IPS DF 4.7 (cell line): Measurements from ENCODE around the gene DAO.

ENCODE experiments used
- DNase-seq: peaks from one replicate; pipeline ENCODE4 v3.0.0-alpha.2; 2013; ENCODE audit warnings: low spot score; ENCODE audit errors: extremely low read depth

The DAO gene

DNA sequence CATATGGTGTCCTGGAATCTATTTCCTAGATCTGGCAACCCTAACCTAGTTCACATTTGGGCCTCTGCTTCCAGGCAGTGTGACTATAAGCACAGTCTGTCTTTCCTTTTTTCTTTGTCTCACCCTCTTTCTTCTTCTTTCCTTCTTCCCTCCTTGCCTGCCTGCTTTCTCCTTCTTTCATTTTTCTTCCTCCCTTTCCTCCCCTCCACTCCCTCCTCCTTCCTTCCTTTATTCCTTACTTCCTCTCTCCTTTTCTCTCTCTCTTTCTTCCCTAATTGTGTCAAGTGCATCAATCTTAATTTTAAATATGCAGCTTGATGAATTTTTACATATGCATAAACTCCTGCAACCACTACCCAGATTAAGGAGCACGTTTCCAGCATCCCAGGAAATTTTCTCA lies 4.6 kb upstream of the DAO start:
- no peak for DNase-seq

DNA sequence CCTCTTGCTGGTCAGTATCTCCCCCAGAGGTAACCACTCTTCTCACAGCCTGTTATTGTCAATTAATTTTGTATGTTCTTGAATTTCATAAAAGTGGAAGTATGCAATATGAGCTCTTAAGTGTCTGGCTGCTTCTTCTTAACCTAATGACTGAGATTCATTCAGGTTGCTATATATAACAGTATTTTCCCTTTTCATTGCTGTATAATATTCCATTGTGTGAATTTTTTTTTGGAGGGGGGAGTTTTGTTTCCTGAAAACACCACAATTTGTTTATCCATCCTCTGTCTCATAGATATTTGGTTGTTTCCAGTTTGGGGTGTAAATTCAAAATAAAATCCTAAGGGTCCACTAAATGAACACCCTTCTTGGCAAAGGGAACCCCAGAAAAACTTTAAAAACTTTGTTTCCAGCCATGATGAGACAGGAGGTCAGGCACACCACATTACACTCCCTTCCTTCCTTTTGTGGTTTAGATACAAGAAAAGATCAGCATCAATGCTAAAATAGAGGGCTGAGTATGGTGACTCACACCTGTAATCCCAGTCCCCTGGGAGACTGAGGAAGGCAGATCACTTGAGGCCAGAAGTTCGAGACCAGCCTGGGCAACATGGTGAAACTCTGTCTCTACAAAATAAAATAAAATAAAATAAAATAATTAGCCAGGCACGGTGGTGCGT lies 4.1 kb upstream of the DAO start:
- no peak for DNase-seq

DNA sequence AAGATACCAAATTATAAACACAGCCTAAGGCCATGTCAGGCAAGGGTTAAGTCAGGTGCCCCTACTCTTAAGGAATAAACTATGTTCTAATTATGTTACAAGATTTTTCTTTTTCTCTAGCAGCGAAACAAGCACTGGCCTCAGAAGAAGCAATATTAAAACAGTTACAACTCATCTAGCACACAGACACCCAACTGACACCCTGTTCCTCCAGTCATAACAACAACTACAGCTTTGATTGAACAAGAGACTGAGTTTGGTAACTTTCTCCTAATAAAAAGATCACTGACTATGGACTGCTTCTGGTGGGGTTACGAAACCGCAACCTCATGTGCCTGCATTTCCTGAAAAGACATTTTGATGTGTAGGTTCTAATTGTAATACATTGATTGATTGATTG lies 3.3 kb upstream of the DAO start:
- DNase-seq, result no peak

DNA sequence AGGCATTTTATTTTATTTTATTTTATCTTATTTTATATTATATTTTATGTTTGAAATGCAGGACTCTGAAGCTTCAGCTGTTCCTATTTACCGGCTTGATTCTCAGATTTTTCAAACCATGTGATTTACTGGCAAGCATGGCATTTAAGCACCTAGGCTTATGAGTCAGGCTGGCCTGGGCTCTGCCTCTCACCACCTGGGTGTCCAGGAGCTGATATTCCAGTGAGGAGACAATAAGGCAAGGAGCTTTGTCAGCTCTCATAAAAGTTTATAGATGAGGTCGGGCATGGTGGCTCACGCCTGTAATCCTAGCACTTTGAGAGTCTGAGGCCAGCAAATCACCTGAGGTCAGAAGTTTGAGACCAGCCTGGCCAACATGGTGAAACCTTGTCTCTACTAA lies 2.1 kb downstream of the DAO start:
- DNase-seq, result no peak

DNA sequence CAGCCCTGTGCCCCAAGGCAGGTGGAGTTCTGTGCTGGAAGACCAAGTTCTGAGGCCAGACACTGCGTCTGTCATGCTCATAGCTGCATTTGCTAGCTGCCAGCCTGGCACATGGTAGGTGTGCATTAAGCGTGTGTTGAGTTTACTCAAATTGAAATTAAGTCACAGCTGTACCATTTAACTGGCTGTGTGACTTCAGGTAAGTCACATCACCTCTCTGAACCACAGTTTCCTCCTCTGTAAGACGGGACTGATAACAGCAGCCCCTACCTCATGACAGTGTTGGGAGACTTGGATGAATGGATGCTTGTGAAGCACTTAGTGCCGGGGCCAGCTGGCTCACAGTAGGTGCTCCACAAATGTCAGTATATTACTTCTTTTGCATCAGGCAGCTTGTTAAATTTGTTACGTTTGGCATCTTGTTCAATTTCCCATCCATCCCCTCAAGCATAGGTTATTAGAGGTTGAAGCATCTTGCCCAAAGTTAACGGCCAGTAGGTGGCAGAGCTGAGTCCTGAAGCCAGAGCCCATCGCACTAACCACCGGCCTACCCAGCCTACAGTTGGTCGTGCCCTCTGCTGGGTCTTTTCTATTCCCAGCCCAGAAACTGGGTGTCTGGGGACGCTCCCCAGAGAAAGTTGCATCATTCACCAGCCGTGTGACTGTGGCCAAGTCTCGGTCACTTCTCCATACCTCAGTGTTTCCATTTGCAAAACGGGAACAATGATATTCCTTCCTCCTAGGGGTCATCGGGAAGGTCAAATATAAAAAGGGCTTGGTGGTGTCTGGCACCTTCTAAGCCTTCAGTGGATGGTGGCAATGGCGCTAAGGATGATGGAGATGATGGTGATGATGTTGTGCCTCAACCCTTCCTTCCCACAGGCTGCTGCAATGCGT lies 4.5 kb downstream of the DAO start:
- peak; percentile 66 for DNase-seq

DNA sequence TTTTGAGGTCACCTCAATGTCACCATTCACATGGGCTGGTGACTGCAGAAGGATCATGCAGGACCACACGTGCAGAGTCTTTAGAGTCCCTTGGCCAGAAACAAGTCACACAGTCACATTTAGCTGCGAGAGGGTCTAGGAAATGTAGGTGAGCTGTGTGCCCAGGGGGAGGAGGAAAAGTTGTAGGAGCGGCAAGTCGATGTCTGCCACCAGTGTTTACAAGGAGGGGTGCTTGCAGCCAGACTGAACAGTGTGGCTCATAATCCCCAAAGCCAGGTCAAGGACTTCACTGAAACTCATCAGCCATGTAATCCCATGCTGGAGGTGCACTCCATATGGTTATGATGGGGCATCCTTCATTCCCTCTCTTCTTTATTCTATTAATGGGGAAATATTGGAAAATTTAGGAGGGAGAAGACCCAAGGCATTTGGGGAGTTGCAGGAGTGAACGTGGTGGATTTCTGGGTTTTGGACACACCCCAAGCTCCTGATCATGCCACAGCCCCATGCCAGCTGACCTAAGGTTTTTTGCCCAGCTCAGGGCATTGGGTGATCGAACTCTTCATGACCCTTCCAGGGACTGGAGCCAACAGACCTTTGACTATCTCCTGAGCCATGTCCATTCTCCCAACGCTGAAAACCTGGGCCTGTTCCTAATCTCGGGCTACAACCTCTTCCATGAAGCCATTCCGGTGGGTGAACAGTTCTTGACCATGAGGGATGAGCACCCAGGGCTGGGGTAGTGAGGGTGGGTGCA lies 7.2 kb downstream of the DAO start:
- no peak for DNase-seq

DNA sequence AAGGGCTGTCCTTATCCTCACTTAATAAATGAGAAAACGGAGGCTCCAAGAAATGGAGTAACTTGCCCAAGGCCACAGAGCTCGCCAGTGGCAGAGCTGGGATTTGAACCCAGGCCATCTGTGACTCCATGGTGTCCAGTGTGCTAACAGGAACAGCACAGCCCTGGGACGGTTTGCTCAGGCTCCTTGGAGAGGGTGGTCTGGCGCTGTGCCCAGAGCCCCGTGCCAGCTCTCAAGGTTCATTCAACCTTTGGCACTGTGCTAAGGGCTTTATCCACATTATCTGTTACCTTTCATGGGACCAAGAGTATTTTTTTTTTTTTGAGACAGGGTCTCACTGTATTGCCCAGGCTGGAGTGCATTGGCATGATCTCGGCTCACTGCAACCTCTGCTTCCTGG lies 8.1 kb downstream of the DAO start:
- no peak for DNase-seq

DNA sequence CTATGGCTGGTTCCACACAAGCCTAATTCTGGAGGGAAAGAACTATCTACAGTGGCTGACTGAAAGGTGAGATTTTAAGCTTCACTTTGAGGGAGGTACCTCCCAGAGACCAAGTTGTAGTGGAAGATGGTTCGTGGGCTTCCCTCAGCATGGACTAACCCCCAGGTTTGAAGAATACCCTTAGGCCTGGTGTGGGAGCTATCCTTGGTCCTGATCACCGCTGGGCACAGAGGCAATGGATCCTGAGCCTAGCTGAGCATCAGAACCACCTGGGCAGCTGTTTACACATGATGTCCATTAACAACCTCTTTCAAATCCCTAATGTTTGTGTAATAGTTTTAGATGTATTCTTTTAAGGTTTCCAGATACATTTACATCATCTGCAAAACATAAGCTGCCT lies 10.3 kb downstream of the DAO start:
- DNase-seq, result no peak

DNA sequence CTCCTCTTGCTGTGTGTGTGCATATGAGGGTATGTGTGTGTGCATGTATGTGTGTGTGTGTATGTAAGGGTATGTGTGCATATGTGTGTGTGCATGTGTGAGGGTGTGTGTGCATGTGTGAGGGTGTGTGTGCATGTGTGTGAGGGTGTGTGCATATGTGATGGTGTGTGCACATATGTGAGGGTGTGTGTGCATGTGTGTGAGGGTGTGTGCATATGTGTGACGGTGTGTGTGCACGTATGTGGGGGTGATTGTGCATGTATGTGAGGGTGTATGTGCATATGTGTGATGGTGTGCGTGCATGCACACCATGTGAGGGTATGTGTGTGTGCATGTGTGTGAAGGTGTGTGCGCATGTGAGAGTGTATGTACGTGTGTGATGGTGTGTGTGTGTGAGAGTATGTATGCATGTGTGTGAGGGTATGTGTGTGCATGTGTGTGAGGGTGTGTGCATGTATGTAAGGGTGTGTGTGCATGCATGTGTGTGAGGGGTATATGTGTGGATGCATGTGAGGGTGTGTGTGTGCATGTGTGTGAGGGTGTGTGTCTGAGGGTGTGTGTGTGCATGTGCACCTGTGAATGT lies 15.4 kb downstream of the DAO start:
- DNase-seq, result no peak

DNA sequence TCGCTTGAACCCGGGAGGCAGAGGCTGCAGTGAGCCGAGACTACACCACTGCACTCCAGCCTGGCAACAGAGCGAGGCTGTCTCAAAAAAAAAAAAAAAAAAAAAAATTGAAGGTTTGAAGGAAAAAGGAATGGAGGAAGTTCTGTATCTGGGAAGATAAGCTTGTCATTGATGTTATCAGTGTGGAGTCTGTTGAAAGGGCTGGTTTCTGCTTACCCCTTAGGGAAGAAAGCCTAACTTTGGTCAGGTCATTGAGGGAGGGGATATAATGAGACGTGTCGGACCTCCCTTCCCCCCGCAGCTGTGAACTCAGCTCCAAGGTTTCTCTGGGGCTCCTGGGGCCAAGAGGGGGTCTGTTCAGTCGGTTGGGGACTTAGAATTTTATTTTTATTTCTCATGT lies 16.4 kb downstream of the DAO start:
- no peak for DNase-seq

DNA sequence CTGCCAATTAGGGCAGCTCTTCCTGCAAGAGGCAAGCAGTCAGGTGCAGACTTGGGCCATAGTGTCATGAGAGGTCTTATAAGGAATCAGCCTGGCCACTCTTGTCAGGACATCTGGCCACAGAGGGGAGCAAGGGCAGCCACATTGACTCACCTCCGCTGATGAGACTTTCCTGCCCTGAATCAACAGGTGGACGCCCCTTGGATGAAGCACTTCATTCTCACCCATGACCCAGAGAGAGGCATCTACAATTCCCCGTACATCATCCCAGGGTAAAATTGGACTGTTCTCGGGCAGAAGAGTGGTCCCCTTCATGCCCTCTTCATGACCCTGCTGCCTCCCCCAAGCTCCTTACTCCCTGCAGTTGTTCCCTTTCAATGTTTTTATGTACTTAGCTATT lies 16.9 kb downstream of the DAO start:
- no peak for DNase-seq

DNA sequence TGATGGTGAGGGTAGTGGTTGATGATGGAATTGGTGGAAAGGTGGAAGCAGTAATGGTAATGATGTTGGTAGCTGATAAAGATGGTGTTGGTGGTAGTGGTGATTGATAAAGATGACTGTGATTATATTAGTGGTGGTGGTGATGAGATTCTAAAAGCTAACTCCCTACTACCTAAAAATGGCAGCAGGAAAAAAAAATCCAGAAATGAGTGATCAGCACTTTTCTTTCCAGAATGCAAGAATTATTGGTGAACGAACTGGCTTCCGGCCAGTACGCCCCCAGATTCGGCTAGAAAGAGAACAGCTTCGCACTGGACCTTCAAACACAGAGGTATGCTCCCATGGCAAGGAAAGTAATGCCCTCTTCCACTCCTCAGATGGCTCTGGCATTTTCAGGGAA lies 19.3 kb downstream of the DAO start:
- DNase-seq, result no peak

DNA sequence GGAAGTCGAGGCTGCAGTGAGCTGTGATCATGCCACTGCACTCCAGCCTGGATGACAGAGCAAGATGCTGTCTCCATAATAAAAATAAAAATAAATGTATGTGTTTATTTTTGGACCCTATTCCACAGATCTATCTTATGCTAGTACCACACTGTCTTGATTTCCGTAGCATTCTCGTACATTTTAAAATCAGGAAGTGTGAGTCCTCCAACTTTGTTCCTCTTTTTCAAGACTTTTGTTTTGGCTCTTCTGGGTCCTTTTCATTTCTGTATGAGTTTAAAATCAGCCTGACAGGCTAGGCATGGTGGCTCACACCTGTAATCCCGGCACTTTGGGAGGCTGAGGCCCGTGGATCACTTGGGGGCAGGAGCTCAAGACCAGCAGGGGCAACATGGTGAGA lies 25.8 kb downstream of the DAO start:
- no peak for DNase-seq

DNA sequence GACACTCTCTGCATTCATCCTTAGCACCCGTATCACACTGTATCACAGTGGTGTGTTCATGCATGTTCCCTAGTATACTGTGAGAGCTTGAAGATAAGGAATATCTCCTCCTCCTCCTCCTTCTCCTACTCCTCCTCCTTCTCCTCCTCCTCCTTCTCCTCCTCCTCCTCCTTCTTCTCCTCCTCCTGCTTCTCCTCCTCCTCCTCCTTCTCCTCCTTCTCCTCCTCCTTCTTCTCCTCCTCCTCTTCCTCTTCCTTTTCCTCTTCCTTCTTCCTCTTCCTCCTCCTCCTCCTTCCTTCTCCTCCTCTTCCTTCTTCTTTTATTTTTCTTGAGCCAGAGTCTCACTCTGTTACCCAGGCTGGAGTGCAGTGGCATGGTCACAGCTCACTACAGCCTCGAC lies 27.1 kb downstream of the DAO start:
- no peak for DNase-seq

DNA sequence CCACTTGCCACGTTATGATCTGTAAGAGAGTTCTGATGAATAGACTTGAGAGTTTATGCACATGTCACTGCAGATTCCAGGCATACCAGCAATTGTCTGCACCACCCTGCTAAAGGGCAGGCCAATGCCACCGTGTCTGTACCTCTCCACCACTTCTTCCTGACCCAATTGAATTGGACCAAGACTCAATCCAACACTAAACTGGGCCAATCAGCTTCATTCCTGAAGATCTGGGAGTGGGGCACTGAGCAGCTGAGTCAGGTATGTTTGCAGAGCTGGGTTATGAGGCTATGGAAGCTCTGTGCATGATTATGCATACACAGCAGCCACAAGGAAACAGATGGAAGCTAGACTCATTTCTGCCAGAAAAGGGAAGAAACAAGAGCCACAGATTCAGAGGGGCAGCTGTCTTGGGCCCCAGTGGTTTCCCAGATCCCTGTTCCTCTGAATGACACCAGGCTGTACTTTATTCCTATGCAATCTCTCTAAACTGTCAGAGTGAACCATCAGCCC lies 28.0 kb downstream of the DAO start:
- no peak for DNase-seq

DNA sequence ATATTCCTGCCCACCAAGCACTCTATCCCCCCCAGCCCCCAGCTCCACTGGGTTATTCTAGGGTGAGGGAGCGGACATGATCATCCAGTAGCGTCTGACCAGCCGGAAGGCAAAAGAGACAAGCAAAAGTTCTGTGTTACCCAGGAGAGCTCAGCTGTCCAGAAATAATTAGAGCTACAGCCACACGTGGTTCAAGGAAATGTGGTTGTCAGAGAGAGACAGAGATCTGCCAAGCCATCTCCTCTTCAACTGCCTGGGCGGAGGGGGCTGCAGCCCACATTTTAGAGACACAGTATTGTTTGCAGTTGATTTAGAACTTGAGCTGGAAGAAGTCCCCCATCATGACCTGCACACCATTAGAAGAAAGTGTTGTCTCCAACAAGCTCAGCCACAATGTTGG lies 30.4 kb downstream of the DAO start:
- no peak for DNase-seq

DNA sequence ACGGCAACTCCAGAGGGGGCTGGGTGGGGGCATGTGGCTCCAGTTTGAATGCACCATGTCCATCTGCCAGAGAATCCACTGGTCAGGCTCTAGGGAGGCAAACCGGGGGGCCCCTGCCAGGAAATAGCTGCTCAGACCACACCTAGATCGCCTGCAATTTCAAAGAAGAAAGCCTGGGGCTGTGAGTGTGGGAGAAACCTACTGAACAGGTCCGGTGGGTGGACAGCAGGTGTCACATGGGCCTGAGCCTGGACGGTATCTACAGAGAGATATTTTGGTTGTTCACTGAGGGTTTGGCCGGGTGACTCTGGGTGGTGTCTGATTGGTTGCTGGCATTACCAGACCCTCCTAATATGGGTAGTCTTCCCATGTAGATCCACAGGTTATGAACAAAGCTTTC lies 32.0 kb downstream of the DAO start:
- no peak for DNase-seq

DNA sequence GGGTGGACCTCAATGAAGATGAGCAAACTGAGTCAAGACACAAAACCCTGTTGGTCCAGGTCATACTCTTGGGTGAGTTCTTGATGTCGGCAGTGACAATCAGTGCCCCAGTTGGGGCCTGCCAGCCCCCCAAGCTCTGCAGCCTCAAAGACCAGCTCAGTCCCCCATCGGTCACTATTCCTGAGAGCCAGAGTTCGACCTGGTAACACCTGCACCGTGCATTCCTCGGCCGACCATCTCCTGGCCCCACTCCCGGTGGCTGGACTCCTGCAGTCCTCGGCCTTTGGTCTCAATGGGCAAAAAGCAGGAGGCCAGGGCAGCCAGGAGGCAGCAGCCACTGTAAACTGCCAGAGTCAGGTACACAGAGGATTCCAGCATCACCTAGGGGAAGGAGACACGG lies 32.5 kb downstream of the DAO start:
- DNase-seq, result no peak

DNA sequence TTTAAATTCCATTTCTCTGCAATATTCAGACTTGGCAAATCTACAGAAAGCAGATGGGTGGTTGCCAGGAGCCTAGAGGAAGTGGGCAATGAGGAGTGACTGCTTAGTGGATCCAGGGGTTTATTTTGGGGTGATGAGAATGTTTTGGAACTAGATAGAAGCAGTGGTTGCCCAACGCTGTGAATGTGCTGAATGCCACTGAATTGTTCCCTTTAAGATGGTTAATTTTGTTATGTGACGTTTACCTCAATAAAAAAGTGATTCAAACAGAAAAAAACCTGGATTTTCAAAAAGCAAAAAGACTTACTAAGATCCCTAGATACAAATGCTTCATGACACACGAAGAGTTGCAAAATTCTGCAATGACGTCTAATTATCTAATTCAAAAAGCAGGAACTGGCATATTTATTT lies 34.2 kb downstream of the DAO start:
- no peak for DNase-seq

DNA sequence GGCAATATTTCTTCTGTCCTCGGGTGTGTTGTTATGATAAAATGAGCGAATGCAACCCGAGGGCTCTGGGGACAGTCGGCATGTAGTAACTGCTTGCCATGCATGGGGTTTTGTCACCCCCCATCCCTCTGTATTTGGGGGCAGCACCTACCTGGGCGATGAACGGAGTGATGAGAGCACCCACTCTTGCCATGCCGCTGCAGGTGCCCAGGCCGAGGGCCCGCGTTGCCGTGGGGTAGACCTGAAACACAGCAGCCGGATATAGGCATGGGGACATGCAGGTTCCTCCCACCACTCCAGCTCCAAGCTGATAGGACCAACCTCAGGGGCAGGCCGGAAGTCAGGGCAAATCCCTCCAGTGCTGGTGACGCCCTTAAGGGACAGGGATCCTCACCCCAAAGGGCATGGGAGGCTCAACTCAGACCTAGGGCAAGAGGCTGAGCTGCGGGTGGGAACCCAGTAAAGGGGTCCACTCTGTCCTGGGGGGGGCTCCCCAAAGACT lies 35.8 kb downstream of the DAO start:
- no peak for DNase-seq

DNA sequence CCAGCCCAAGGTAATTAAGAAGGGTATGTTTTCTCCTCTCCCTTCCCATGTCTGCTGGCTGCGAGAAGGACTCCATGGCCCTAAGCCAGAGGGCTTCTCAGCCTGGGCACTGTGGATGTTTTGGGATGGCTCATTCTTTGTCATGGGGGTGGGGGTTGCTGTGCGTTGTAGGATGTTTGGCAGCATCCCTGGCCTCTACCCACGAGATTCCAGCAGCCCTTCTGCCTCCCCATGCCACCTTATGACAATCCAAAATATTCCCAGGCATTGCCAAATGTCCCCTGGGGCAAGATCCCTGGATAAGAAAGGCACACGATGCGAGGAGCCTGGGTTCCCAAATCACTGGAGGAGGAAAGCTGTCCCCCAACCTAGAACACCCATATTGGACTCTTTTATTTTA lies 36.4 kb downstream of the DAO start:
- DNase-seq, result no peak

DNA sequence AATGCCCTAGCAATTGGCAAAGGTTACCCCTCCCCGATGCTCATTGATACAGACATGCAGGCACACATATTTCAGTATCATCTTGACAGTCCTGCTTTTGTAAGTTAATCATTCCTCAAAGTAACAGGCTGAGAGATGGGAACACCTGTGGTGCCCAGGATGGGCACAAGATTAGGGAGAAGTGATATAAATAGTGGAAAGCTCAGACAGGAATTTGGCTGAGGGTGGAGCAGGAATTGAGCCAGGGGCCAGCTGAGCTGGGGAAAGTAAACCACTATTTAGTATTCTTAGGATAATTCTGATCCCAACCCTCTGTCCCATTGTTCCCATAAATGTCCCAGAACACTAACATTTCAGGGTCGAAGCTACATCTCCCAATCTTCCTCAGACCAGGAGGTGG lies 38.3 kb downstream of the DAO start:
- DNase-seq, result no peak
